Lung (tissue), 12 donors: ENCODE data around the gene MIGA1. TPM values are rescaled to one million over a fixed set of nuclear protein-coding genes. Genes with fewer than 3 reads are reported as not detected.

Source experiments
- ATAC-seq: fragments of 200-7000 bp; cut with Tn5 transposase; one replicate; pipeline ENCODE4 v1.9.1; 2020; ENCODE audit warnings: moderate number of reproducible peaks; ENCODE audit not compliant: insufficient read depth, low FRiP score
- DNase-seq, 3 donors: peaks; one replicate each; pipeline ENCODE4 v3.0.0-alpha.2; 2013 to 2017
- H3K27ac ChIP-seq, 2 donors: one replicate each; pipeline ENCODE4 v1.5.1; 2013; ENCODE audit warnings: mild to moderate bottlenecking in 2 of 2, moderate library complexity in 2 of 2, control low read depth in 1 of 2, inconsistent platforms in 1 of 2, low read depth in 1 of 2, low read length in 1 of 2
- H3K27me3 ChIP-seq, 3 donors: one replicate each; pipeline ENCODE4 v1.5.1; 2013; ENCODE audit warnings: low read length in 2 of 3; ENCODE audit not compliant: control insufficient read depth in 3 of 3, insufficient read depth in 3 of 3
- H3K36me3 ChIP-seq, 4 donors: one replicate each; pipeline ENCODE4 v1.5.1; 2013; ENCODE audit warnings: low read length in 4 of 4, mild to moderate bottlenecking in 1 of 4, moderate library complexity in 1 of 4; ENCODE audit not compliant: control insufficient read depth in 4 of 4, insufficient read depth in 4 of 4
- H3K4me1 ChIP-seq, 5 donors: one replicate each; pipeline ENCODE4 v1.5.1; 2013; ENCODE audit warnings: low read length in 5 of 5, mild to moderate bottlenecking in 2 of 5, moderate library complexity in 1 of 5; ENCODE audit not compliant: control insufficient read depth in 5 of 5, insufficient read depth in 5 of 5
- H3K4me3 ChIP-seq: one replicate; pipeline ENCODE4 v1.5.1; 2013; ENCODE audit warnings: mild to moderate bottlenecking, control low read depth, moderate library complexity
- H3K9ac ChIP-seq, 2 donors: one replicate each; pipeline ENCODE4 v1.5.1; 2013; ENCODE audit warnings: low read length in 2 of 2, control low read depth in 1 of 2; ENCODE audit not compliant: insufficient read depth in 1 of 2
- H3K9me3 ChIP-seq, 4 donors: one replicate each; pipeline ENCODE4 v1.5.1; 2013; ENCODE audit warnings: low read length in 3 of 4, mild to moderate bottlenecking in 1 of 4, moderate library complexity in 1 of 4; ENCODE audit not compliant: control insufficient read depth in 4 of 4, insufficient read depth in 3 of 4
- WGBS, 2 donors: extraction: QIAGEN DNeasy Blood & Tissue Kit; methylation state at CpG; one replicate each; pipeline ENCODE4 v1.1.7; 2013; 5-methylcytosine and 5-hydroxymethylcytosine counted together
- polyA plus RNA-seq, 2 donors: library from polyadenylated mRNA; stranded (reverse); fragments of 200-250 nt; gene quantifications; one replicate each; pipeline ENCODE4 v1.2.1, GENCODE V29; 2013
- total RNA-seq, 2 donors: library from RNA; depleted of rRNA in 1 of 2; stranded (reverse); fragments of >200 nt in 1 of 2; gene quantifications; one replicate each; pipeline ENCODE4 v1.2.1, GENCODE V29; 2014 to 2021
- TF ChIP-seq, protein P1 (sequence below): IDR thresholded peaks from 2 replicates; pipeline ENCODE4 v1.5.1; 2012; ENCODE audit warnings: mild to moderate bottlenecking; ENCODE audit errors: control extremely low read depth, extremely low read depth
- donor health status: control.
- donor health status: control.
- donor health status: Bipolar disorder and iron deficiency.
- donor health status: healthy.
- donor health status: DM: yes; HTN: yes; CAD: no.

MIGA1 gene
- total and polyA plus RNA-seq, 4 donors = 2.7 to 28.2 (median 8.5) TPM

DNA sequence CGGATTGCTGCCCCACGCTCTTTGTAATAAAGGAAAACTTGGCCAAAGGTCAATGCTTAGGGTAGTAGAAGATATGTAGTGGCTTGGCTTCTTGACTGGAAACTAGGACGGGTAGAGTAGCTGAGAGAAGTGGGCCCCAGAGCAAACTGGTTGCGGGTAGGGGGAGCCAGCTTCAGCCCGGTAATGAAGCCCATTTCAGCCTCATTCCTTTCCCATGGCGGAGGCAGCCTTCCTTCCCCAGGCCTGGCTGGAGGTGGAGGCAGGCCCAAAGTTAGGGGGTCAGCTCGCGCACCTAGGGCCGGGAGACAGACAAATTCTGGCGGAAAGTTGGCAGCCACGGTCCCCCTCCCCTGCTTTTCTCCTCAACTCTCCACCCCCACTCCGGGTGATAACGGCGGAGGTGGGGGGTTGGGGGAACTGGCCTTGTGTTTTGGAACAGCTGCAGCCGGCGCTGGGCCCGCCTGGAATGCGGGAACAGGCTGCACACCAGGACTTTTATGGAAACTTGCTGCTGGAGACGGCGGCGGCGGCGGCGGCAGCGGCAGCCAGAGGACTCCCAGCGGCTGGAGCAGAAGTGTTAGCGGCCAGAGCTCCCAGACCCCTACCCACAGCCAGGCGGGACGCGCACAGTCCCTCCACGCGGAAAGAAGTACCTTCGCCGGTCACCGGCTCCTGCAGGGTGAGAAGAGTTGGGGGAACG lies 108.8 kb downstream of the MIGA1 start, which contains the start of gene NEXN:
Gene NEXN (plus strand): TSS at position 544 of the 700 bp plus-strand sequence. CDS start 27,483 bp downstream, outside the sequence.
- TF ChIP-seq, protein P1, sequence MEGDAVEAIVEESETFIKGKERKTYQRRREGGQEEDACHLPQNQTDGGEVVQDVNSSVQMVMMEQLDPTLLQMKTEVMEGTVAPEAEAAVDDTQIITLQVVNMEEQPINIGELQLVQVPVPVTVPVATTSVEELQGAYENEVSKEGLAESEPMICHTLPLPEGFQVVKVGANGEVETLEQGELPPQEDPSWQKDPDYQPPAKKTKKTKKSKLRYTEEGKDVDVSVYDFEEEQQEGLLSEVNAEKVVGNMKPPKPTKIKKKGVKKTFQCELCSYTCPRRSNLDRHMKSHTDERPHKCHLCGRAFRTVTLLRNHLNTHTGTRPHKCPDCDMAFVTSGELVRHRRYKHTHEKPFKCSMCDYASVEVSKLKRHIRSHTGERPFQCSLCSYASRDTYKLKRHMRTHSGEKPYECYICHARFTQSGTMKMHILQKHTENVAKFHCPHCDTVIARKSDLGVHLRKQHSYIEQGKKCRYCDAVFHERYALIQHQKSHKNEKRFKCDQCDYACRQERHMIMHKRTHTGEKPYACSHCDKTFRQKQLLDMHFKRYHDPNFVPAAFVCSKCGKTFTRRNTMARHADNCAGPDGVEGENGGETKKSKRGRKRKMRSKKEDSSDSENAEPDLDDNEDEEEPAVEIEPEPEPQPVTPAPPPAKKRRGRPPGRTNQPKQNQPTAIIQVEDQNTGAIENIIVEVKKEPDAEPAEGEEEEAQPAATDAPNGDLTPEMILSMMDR = no peak

DNA sequence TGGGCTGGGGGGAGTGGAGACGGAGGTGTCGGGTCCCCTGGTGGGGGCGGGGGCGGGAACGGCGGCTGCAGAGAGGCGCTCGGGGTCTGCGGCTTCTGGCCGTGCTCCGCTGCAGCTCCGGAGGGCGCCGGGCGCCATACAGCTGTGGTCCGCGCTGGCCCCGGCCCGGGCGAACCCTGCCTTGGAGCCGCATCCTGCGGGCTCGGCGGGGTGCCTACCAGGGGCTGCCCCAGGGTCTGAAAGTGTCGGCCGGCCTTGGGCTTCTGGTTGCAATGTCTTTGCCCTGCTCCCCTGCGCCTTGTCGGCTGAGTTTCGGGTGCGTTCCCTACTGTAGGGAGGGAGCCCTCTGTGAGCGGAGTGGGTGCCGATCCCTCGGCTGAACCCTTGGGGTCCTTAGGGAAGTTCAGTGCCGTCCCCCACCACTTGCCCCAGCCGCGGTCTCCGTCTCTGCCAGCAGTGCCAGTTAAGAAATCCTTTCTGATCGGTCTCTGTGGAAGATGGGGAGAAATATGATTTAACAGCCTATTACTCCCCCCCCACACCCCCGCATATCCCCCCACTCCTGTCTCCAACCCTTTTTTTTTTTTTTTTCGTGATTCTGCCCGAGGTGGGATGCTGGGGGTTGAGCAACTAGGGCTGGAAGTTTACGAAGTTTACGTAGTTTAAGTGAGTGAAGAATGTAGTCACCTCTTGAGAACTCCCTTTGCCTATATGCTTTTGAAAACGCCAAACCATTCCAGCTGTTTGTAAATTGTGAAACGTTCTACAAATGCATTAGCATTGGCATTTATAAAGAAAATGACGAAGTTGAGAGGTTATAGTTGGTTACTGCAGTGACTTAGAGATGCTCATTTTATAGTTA lies 109.6 kb downstream of the MIGA1 start:
- DNase-seq (peak; percentile 67 to 90 (median 90)), ATAC-seq (peak; percentile 59)
- Histone ChIP-seq H3K9ac (peak overlapping the region; percentile 48 to 74), H3K27ac (peak overlapping the region; percentile 96 to 97), H3K4me1 (peaks cover 0 to 21% (median 0%) of the 10 kb centered on the region in 5 donors), H3K9me3 (peaks cover 0 to 1% (median 0%) of the 10 kb centered on the region in 4 donors), H3K36me3 (peaks cover 0 to 7% (median under 1%) of the 10 kb centered on the region in 4 donors), H3K4me3 (peak overlapping the region; percentile 74), H3K27me3 (no peaks in the 10 kb centered on the region)
- TF ChIP-seq, protein P1 = no peak
- WGBS, 2 donors = 1 to 2% methylated on average over 41 to 46 of the region's 46 CpGs

More for the DNA sequence above, 108.8 kb downstream of the MIGA1 start, which contains the start of gene NEXN:
- ATAC-seq (peak; percentile 72), DNase-seq (peak; percentile 92 to 95 (median 93))
- H3K4me1 ChIP-seq = peaks cover 0 to 21% (median 0%) of the 10 kb centered on the region in 5 donors
- WGBS, 2 donors = 5 to 6% methylated on average over 35 to 36 of the region's 36 CpGs
- peaks cover 0 to 1% (median 0%) of the 10 kb centered on the region in 4 donors for H3K9me3 ChIP-seq
- peak within 1 kb of the TSS; percentile 96 to 97 for H3K27ac ChIP-seq
- H3K4me3 ChIP-seq = peak within 1 kb of the TSS; percentile 74
- peak within 1 kb of the TSS; percentile 48 to 85 for H3K9ac ChIP-seq
- H3K27me3 ChIP-seq = no peaks in the 10 kb centered on the region
- H3K36me3 ChIP-seq = peaks cover 0 to 3% (median 0%) of the 10 kb centered on the region in 4 donors

DNA sequence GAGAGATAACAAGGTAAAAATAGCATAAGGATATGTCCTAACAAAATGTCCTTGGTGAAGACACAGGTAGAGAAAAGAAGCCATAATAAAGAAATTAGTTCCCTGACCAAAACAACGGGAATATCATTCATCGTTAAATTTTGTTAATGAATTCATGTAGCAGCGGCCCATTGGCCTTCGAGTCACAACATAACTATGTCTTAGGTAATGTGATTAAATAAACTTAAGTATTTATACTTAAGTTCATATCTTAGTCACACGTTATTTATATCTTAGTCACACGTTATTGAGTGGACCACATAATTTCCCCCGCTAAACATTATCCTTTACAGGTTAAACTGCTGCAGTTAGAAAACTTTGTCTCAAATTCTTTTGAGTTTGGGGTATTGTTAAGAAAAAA lies 110.2 kb downstream of the MIGA1 start:
- Histone ChIP-seq H3K9me3 (peaks cover 0 to 1% (median 0%) of the 10 kb centered on the region in 4 donors), H3K36me3 (peaks cover 0 to 7% (median under 1%) of the 10 kb centered on the region in 4 donors), H3K9ac (peak overlapping the region in 1 of 2 donors; percentile 74), H3K27me3 (no peaks in the 10 kb centered on the region), H3K4me1 (peaks cover 0 to 21% (median 0%) of the 10 kb centered on the region in 5 donors), H3K27ac (peak overlapping the region in 1 of 2 donors; percentile 97), H3K4me3 (no peak overlapping the region)
- peak; percentile 51 for ATAC-seq
- TF ChIP-seq, protein P1 = no peak
- DNase-seq = peak in 1 of 3 donors; percentile 29
- WGBS, 2 donors = 59 to 72% methylated on average over 7 of the region's 7 CpGs
